HEK293 (cell line): ENCODE measurements around the gene RHBDF1.

Experiments used
- KLF8 ChIP-seq: fragments of 450-650 bp; formaldehyde crosslinking; IDR thresholded peaks from 2 replicates; pipeline ENCODE4 v1.5.1; 2016; ENCODE audit warnings: missing biosample characterization, missing genetic modification characterization
- TCF7L2 ChIP-seq: IDR thresholded peaks from 2 replicates; pipeline ENCODE4 v1.6.1; 2011; ENCODE audit warnings: low read depth, mild to moderate bottlenecking, inconsistent platforms, low read length, moderate library complexity, borderline replicate concordance
- ZBTB11 ChIP-seq: fragments of 450-650 bp; formaldehyde crosslinking; conservative IDR thresholded peaks from 2 replicates; pipeline ENCODE4 v1.5.1; 2016; ENCODE audit warnings: low read depth, missing biosample characterization, missing genetic modification characterization
- ZNF274 ChIP-seq, 2 experiments: fragments of 200-500 bp in 1 of 2; fragments of 450-650 bp in 1 of 2; sonication (Bioruptor generic) in 1 of 2; formaldehyde crosslinking in 1 of 2; IDR thresholded peaks; 2 replicates each; pipeline versions ENCODE4 v1.5.1 to v1.6.1; 2014 to 2016; ENCODE audit warnings: borderline replicate concordance in 1 of 2, inconsistent platforms in 1 of 2, low read length in 1 of 2, missing biosample characterization in 1 of 2, missing genetic modification characterization in 1 of 2
- ZNF513 ChIP-seq: fragments of 450-650 bp; IDR thresholded peaks from 2 replicates; pipeline ENCODE4 v1.5.1; 2018; ENCODE audit warnings: missing biosample characterization, missing genetic modification characterization
- TF ChIP-seq, protein P1 (sequence below): fragments of 450-650 bp; formaldehyde crosslinking; IDR thresholded peaks from 2 replicates; pipeline ENCODE4 v1.5.1; 2016; ENCODE audit warnings: missing biosample characterization, missing genetic modification characterization
- TF ChIP-seq, protein P2 (sequence below): fragments of 450-650 bp; formaldehyde crosslinking; IDR thresholded peaks from 2 replicates; pipeline ENCODE4 v1.5.1; 2016; ENCODE audit warnings: missing biosample characterization, missing genetic modification characterization

DNA sequence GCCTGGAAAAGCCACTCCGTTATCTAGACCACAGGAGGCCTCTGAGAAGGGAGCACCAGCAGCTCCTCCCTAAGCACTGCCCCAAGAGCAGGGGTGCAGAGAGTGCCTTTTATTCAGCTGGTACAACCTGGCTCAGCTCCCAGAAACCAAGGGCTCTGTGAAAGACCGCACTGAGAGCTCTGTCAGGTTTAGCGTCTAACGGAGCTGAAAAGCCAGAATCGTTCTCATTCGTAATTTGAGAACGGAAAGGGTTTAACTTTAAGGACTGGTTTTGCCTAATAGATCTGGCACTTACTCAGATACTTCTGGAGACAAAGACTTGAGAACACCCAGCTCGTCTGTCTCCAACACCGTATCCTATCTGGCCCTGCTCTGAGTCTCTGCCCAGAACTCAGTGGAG, 19.1 kb upstream of the RHBDF1 start:
- TF ChIP-seq, protein P1, sequence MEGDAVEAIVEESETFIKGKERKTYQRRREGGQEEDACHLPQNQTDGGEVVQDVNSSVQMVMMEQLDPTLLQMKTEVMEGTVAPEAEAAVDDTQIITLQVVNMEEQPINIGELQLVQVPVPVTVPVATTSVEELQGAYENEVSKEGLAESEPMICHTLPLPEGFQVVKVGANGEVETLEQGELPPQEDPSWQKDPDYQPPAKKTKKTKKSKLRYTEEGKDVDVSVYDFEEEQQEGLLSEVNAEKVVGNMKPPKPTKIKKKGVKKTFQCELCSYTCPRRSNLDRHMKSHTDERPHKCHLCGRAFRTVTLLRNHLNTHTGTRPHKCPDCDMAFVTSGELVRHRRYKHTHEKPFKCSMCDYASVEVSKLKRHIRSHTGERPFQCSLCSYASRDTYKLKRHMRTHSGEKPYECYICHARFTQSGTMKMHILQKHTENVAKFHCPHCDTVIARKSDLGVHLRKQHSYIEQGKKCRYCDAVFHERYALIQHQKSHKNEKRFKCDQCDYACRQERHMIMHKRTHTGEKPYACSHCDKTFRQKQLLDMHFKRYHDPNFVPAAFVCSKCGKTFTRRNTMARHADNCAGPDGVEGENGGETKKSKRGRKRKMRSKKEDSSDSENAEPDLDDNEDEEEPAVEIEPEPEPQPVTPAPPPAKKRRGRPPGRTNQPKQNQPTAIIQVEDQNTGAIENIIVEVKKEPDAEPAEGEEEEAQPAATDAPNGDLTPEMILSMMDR (tag by site-specific recombination) = no peak
- TF ChIP-seq ZNF274 (IDR thresholded peaks at IDR 0.05; ENCODE audit: low read length) (no peak), ZNF274 (tag by site-specific recombination; IDR thresholded peaks at IDR 0.05; ENCODE audit: borderline replicate concordance) (no peak), KLF8 (tag by site-specific recombination) (no peak), TCF7L2 (no peak), ZBTB11 (tag by site-specific recombination) (no peak), ZNF513 (tag by site-specific recombination) (no peak)
- TF ChIP-seq, protein P2, sequence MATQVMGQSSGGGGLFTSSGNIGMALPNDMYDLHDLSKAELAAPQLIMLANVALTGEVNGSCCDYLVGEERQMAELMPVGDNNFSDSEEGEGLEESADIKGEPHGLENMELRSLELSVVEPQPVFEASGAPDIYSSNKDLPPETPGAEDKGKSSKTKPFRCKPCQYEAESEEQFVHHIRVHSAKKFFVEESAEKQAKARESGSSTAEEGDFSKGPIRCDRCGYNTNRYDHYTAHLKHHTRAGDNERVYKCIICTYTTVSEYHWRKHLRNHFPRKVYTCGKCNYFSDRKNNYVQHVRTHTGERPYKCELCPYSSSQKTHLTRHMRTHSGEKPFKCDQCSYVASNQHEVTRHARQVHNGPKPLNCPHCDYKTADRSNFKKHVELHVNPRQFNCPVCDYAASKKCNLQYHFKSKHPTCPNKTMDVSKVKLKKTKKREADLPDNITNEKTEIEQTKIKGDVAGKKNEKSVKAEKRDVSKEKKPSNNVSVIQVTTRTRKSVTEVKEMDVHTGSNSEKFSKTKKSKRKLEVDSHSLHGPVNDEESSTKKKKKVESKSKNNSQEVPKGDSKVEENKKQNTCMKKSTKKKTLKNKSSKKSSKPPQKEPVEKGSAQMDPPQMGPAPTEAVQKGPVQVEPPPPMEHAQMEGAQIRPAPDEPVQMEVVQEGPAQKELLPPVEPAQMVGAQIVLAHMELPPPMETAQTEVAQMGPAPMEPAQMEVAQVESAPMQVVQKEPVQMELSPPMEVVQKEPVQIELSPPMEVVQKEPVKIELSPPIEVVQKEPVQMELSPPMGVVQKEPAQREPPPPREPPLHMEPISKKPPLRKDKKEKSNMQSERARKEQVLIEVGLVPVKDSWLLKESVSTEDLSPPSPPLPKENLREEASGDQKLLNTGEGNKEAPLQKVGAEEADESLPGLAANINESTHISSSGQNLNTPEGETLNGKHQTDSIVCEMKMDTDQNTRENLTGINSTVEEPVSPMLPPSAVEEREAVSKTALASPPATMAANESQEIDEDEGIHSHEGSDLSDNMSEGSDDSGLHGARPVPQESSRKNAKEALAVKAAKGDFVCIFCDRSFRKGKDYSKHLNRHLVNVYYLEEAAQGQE (tag by site-specific recombination) = no peak
